Measurements from ENCODE around the gene ASGR1.

ASGR1 gene

DNA sequence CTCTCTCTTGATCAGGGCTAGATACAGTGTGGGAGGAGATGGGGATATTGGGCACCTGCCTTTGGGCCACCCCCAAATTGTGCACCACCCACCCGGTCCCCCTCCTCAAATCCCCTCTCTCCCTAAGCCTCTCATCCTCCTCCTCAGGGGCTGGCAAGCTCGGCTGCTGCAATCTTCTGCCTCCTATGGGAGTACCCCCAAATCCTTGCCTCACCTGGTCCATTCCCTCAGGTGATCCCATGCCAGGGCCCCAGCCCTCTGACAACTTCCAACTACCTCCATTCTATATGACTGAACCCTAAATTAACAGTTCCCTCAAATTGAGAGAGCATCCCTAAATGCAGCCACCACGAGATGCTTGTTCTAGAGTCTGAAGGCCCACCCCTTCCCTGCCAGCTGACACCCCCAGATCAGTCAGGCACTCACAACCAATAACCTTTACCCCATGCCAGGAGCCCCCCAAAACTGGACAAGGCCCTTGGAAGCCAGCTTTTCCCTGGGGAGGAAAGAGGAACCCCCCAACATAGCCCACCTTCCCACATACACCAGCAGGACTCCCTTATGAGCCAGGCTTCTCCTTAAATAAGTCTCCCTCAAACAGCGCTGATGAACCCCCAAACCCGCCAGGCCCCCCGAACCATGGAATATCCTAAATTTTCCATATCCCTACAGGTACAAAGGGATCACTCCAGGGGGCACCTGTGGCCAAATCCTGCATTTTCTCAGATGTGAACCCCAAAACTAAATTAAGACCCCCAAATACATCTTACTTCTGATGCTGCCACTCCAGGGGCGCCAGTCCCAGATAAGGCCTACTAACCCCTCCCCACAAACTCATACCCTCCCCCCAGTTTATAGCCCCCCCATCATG is 37.3 kb upstream of the ASGR1 start:
- DNase-seq (ENCODE audit: low read depth), result no peak

DNA sequence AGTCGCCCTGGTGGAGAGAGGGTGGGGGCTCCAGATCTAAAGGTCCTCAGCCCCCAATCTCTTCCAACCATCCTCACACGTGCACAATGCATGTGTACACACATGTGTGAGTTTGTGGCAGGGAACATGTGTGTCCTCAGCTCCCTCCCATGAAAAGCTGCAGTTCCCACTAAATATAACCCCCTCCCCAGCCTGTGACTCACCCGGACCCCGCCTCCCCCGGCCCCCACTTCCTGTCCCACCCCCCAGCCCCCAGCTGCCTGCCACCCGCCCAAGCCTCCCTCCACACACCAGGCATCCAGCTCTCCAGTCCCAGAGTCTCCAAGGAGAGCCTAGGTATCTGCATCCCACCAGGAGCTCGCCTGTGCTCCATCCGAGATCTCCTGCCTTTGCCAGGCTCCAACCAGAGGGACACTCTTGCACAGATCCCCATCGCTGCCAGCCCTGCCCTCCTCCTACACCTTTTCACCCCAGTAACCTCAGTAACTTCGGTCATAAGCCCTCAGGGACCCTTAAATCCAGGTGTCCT is 36.5 kb upstream of the ASGR1 start:
- DNase-seq (ENCODE audit: low read depth), result no peak

DNA sequence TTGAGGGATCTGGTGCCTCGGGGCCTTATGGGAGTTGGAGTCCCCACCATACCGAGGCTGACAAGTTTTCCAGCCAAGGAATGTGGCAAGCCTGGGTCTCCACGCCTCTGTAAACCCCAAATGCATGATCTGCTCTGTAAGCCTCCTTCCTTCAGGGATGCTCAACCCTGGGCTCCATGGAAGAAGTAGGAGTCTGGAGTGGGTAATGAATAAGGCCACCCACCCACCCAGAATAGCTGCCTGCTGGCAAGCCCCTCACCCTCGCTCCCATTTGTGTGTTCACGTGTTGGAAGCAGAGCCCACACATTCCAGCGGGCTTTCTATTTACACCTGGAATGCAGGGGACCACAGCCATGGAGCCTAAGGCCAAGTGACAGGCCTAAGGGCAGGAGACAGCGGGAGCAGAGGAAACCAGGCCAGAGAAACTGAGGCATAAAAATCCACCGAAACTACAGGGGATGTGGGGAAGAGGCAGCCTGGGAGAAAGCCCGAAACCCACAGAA is 36.0 kb upstream of the ASGR1 start:
- DNase-seq (ENCODE audit: low read depth), result no peak

DNA sequence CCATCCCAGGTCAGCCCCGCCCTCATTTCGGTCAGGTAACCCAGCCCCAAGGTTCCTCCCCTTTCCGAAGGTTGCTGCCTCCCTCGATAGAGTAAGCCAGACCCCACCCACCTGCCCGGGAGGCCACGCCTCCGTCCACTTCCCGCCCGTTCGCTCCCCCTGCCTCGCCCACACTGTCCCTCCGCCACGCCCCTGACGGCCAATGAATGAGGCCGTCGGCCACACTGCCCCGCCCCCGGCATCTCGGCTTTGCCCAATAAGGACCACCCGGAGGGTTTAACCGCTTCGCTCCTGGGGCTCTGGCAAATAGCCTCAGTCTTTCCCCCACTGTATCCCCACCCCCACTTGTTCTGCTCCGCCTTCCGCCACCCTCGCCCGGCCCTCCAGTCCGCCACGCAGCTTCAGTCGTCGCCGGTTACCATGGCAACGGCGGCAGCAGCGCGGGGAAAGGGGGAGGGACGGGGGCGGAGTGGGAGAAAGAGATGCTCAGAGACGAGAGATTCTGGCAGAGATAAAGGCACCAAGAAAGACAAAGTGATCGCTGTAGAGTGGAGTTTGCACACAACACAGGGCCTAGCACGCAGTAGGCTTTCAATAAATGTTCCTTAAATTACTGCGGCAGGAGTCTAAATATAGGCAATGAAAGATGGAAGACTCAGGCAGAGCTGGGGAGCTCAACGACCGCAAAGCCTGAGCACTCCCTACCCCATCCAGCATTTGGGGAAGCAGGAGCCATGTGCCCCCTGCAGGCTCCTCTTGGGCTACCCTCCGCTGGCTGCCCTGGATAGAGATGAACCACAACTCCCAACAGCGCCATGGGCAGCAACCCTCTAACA is 35.3 kb upstream of the ASGR1 start:
- peak; percentile 100 for DNase-seq (ENCODE audit: low read depth)

DNA sequence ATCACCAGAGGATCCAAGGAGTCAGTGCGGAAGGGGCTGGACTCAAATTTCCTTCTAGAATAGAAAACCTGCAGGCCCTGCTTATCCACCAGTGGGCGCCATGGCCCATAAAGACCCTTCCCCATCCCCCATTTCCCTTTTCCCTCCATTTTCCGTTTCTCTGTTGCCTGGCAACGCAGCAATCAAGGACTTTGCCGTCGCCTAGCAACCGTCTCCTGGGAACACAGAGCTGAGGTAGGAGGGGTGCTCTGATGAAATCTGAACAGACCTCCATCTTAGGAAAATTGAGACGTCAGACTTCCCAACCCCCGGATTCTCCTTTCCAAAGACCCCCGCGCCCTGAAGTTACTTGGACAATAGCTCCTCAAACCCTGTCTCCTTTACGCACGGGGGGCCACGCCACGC is 34.7 kb upstream of the ASGR1 start:
- DNase-seq (ENCODE audit: low read depth), result no peak

DNA sequence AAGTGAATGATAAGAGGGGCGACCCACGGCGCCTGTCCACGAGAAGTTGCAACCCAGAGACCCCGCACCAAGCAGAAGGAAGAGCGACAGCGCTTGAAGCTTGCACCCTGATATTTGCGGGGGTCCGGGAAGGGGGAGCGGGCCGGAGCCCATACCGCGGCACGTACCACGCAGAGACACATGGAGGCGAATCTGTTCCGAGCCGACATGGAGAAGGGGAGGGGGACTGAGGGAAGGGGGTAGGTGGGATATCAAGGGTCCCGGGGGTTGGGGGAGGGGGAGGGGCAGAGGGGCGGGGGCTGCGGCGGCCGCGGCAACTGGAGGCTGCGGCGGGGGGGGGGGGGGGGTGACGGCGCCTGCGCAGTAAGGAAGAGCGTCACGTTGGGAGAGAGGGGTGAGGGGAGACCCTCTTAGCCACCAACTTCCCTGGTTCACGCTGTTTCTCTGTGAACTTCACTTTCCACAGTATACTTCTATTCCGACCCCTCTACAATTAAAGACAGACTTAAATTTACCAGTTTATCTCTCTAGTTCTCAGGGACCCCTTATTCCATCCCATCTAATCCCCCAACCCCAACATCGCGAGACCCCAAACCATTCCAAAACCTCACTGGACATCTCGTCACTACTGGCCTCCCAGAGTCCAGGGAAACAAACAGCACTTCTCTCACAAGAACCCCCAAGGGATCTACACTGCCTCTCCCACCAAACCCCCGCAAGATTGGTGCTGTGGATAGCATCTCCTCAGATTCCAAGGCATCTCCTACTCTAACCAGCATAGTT is 32.5 kb upstream of the ASGR1 start:
- DNase-seq (ENCODE audit: low read depth), result no peak

DNA sequence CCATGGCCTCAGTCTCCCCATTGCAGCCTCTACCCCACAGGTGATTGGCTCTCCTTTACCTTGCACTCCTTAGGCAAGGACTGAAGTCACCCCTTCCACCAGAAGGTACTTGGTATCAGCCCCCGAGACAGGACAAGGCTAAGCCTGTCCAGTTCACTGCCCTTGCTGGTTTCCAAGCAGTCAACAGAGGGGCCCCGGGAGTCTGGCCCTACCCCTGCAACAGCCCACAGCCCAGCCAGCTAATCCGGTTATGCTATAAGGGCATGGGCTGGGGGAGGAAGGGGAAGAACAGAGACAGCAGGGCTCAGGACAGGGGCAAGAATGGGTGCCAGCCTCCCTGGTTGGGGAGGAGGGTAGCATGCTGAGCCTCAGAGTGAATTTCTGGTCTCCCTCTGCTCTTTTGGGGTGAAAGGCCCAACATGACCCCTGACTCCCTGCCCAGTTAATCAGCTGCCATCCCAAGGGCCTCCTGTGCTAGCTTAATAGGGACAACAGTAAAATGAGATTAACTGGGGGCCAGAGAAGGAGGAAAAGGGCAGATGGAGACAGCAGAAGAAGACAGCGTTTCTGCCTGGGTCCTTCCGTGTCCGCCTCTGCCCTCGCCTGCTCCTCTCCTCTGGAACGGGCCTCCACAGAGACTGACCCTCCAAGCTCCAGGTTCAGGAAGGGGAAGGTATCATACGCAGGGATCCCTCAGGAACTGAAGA is 29.7 kb upstream of the ASGR1 start:
- DNase-seq (ENCODE audit: low read depth), result no peak

DNA sequence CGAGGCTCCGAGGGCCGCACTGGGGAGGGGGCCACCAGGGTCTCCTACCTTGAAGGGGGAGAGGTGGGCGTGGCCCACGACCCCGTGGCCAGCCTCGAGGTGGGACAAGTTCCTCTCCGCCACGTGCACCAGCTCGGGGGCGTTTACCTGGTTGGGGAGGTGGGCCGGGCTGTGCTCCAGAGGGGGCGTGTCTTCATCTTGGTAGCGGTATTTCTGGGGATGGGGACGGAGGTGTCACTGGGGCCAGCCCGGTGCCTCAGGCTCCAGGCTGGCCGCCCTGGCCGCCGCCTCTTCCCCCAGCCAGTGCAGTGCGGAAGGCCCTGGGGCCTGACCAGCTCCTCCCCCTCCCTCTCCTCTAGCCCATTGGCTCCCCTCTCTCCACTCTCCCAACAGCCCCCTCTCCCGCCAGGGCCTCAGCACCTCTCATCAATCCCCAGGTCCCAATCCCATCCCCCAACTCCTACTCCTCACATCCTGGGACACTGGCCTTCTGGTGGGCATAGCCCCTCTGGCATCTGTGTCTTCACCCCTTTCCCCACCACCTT is 28.9 kb upstream of the ASGR1 start:
- no peak for DNase-seq (ENCODE audit: low read depth)

DNA sequence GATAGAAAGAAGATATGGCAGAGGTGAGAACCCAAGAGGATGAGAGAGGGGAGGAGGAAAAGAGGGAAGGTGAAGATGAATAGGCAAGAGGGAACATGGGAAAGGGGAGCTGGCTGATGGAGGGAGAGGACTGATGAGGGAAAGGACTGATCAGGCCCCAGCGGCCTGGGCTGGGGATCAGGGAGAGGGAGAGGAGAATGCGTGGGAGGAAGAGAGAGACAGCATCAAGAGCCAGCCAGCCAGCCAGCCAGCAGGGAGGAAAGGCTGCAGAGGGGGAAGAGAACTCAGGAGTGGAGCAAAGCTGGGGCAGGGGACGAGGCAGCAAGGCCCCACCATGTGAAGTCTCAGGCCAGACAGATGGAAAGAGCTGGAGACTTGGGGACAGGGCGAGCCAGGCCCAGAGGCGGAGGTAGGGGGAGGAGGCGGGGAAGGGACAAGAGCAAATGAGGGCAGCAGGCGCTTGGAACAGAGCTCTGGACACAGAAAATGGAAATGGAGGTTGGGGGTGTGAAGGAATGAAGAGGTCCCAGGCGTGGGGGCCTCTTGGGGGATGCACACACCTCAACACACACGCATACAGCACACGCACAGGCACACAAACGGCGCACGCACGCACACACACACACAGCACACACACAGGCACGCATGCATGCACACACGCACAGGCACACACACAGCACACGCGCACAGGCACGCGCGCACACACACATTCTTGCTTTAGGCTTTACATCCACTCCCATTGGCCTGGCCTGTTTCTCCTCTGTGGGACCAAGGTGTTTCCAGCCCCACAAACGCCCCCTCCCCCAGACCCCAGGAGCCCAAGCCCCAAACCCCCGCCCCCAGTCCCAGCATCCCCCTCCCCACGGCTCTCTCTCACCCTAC is 28.2 kb upstream of the ASGR1 start:
- no peak for DNase-seq (ENCODE audit: low read depth)

DNA sequence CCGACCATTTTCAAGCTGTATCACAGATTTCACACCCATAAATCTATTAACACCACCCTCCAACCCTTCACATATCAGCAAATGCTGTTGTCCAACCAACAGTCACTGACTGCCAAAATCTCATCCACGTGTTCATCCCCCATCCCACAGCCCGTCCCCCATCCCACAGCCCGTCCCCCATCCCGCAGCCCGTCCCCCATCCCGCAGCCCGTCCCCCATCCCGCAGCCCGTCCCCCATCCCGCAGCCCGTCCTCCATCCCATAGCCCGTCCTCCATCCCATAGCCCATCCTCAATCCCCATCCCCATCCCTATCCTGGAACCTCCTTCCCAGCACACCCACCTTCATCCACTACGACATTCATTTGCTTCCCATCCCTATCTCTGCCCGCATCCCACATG is 26.4 kb upstream of the ASGR1 start:
- DNase-seq (ENCODE audit: low read depth), result no peak

DNA sequence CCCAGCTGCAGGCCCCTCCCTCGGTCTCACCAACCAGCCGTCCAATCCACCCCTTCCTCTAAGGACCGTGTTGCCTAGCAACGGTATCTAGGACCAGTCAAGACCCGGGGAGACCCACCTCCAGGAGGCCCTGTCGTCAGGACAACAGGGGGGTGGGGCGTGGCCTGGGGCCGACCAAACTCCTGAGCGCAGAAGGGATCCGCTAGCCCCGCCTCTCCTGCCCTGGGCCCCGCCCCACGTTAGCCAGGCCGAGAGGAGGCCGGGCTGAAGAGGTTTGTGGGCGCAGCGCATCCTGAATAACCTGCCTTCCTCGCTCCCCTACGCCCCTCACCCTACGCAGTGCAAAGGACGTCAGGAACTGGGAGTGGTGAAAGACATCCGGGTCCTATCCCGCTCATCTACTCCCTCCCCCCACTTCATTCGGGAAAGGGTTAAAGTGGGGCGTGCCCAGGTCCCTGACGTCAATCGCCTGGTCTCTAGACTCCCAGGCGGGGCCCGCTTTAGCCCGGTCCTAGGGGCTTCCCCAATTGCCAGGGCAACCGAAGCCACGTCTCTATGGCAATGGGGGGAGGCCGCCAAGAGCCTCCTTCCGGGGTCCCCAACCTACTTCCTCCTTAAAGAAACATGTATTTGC is 25.8 kb upstream of the ASGR1 start:
- peak; percentile 89 for DNase-seq (ENCODE audit: low read depth)

DNA sequence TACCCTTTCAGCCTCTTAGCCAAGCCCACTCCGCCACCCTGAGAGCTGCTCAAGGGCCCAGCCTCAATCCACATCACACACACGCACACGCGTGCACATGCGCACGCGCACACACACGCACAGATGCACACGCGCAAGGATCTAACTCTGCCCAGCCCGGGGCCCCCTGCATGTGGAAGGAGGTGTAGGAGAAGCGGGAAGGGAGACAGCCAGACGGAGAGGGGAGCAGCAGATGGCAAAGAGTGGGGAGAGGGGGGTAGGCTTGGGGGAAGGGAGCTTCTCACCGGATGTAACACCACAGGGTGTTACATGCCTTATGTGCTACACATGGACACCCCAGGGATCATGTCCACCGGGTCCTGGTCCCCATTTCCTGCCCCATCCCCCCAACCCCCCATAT is 25.2 kb upstream of the ASGR1 start:
- no peak for DNase-seq (ENCODE audit: low read depth)

DNA sequence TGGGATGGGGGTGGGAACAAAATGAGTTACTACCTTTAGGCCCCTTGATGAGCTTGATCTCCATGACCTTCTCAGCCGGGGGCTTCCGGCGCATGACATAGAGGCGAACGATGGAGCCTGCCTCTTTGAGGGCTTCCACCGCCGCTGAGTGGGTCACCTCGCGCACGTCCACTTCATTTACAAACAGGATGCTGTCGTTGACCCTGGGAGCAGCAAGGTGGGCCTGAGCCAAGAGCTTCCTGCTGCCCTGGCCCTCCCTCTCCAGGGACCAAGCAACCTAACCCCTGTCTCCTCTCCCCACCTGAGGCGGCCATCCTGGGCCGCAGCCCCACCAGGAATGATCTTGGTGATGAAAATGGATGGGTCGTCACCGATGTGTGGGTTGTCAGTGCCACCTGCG is 24.2 kb upstream of the ASGR1 start:
- no peak for DNase-seq (ENCODE audit: low read depth)

DNA sequence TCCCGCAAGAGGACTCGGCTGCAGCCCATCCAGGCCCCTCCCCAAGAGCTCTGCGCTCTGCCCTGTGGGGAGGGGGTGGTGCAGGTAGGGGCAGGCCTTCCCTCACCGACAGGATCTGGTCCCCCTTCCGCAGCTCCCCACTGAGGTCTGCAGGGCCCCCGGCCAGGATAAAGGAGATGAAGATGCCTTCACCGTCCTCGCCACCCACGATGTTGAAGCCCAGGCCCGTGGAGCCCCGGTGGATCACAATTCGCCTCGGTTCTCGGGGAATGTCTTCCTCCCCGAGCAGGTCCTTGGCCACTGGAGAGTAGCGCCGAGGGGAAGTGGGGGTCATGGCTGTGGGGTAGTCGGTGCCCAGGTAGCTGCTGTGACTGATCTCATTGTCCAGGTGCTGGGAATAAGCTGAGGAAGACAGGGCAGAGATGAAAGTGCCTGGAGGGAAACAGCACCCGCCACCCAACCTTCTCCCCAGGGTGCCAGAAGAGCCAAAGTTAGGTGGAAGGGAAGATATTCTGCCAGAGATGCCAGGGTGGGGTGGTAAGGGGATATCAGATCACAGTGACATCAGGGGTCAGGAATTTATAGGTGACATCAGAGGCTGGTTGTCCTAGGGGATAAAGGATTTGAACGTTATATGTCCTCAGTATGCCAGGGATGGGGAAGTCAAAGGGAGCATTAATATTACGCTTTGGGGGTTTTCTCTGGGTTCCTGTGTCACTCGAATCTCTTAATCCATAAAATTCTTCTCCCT is 17.7 kb upstream of the ASGR1 start:
- no peak for DNase-seq (ENCODE audit: low read depth)

DNA sequence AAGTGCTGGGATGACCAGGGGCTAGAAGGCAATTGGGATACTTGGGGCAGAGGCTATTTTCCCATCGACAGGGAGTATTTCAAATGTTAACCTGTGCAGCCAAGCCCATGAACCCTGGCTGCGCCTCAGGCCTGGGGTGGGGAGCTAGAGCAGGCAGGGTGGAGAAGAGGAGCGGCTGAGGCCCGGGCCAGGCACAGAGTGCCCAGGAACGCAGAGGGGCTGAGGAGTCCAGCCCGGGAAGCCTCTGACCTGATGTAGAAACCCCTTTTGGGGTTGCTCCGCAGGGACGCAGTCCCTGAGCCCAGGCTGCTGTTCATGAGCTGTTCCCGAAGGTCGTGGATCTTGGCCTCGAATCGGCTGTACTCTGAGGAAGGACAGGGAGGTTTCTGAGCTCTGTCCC is 16.8 kb upstream of the ASGR1 start:
- DNase-seq (ENCODE audit: low read depth), result no peak

DNA sequence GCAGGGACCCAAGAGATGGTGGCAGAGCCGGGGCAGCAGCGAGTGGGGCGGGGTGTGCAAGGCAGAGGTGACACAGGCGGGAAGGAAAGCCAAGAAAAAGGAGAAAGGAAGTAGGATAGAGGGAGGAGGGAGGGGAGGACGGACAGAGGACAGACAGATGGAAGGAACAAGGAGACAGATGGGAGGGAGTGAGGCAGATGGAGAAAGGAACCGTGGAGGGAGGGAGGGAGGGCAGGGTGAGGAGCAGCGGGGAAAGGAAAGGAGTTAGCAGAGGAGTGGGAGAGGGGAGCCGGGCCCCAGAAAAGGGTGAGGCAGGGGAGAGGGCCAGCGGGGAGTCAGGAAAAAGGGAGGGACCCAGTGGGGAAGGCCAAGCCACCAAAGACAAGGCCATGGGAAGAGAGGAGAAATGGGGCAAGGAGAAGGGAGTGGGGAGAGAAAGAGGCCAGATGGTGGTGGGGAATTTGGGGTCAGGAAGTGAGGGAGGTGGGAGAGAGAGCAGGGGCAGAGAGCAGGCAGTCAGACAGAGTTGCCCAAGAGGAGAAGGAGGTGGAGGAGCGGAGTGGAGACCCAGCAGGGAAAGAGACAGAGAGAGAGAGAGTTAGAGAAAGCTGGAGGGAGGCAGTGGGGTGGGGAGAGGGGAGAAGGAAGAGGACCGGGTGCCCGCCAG is 13.2 kb upstream of the ASGR1 start:
- DNase-seq (ENCODE audit: low read depth), result no peak

DNA sequence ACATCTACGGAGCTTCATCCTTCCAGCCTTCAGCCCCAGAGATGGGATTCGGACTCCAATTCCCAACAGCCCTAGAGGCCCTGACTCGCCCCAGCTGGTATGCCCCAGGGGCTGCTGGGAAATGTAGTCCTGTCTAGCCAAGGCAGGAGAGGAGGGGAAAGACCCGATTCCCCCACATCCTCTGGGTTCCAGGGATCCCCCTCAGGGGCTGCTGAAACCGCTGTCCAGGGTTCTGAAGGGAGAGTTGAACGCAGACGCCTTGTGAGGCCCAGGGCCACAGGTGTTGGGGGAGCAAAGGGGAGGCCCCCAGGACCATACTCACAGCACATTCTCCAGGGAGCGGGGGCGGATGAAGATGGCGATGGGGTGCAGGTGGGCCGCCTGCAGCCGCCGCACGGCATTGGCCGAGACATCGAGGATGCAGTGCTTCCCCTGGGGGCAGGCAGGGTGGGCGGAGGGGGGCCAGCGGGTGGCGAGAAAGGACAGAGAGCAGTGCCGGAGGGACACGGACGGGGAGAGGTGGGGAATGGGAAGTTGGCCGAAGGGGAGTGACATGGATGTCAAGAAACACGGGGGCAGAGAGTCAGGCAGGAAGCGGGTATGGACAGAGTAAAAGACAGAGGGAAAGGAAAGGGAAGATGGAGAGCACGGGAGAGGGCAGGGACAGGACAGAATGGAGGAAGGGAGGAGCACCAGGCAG is 12.6 kb upstream of the ASGR1 start:
- DNase-seq (ENCODE audit: low read depth), result no peak

DNA sequence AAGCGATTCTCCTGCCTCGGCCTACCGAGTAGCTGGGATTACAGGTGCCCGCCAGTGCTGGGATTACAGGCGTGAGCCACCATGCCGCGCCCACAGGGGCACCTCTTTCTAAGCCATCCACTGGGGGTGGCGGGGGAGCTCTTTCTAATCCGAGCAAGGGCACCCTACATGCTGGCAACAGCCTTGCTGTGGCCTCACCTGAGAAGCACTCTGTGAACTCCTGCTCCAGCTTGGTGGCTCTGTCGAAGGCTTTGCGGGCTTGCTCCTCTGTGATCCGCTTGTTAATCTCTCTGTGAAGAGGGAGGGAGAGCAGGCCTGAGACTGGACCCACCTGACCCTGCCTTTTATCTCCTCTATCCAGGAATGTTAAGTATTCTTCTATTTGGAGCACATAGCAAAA is 11.9 kb upstream of the ASGR1 start:
- DNase-seq (ENCODE audit: low read depth), result no peak
